OCI-LY7 (cell line): ENCODE measurements around the gene AXDND1.

Experiments used
- CTCF ChIP-seq: fragments of 200-600 bp; sonication (generic); conservative IDR thresholded peaks from 2 replicates; pipeline ENCODE4 v1.5.1; 2014; ENCODE audit warnings: mild to moderate bottlenecking, antibody characterized with exemption, low read length, moderate library complexity, mixed read lengths
- EZH2phosphoT487 ChIP-seq: fragments of 200-600 bp; sonication (generic); IDR thresholded peaks from 2 replicates; pipeline ENCODE4 v1.6.1; 2018; ENCODE audit warnings: low read depth, borderline replicate concordance, mild to moderate bottlenecking, mixed run types, antibody characterized with exemption, low read length, moderate library complexity, mixed read lengths

- TF ChIP-seq CTCF, result no peak
- TF ChIP-seq EZH2phosphoT487, result no peak
Observed at GRCh38 chr1:179376223-179376622, 10.5 kb downstream of the AXDND1 start.
